Epithelial cell of esophagus (primary cell): ENCODE data around the gene TFDP1.

Source experiments
- DNase-seq: peaks from one replicate; pipeline ENCODE4 v3.0.0; 2010; ENCODE audit warnings: low read depth
- H3K4me3 ChIP-seq: 2 replicates; pipeline ENCODE4 v1.5.1; 2011; ENCODE audit warnings: mild to moderate bottlenecking, low read length, control low read depth
- TF ChIP-seq, protein P1 (sequence below): IDR thresholded peaks from 2 replicates; pipeline ENCODE4 v1.5.1; 2011; ENCODE audit warnings: low read depth, mild to moderate bottlenecking, low read length, control low read depth, inconsistent platforms; ENCODE audit not compliant: insufficient read depth; ENCODE audit errors: missing control alignments

TFDP1 gene

DNA sequence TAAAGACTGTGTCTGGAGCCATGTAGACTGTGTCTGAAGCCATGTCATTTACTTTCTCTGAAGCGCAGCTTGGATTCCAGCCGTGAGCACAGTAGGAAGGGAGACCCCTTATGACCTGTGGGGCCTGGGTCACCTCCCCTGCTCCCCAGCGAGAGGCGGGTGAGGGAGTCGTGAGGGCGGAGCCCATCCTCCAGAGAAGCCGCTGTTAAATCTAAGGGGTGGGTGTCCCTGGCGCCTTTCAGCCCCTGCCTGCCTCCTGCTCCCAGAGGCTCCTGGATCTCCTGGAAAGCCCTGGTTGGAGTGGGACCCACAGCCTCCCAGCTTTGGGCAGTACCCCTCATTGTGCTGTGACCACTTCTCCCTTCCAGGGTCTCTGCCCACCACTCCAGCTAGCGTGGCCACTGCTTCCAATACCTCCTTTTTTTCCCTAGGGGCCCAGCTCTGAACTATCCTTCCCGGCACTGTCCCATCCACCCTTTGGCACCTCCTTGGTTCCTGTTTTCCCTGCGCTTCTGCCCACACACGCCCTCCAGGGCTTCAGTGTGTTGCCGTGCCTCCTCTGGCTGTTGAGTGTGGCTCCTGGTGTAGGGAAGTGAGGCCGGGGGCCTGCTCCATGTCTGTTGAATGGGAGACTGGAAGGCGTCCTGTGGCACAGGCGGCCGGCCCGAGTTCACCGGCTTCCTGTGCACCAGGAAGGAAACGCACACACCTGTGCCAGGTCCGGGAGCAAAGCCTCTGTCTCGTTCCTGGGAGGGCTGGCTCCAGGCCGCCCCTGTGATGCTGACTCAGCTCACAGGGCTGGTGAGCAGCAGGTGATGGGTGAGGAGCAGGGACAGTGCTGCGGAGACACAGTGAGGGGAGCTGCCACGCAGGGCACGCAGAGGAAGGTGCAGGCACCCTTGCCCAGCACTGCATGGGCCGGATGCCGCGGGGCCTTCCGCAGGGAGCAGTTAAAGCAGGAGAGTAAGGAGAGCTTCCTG lies 44.0 kb downstream of the TFDP1 start:
- peak; percentile 42 for DNase-seq
- no peak overlapping the region for H3K4me3 ChIP-seq
- TF ChIP-seq, protein P1, sequence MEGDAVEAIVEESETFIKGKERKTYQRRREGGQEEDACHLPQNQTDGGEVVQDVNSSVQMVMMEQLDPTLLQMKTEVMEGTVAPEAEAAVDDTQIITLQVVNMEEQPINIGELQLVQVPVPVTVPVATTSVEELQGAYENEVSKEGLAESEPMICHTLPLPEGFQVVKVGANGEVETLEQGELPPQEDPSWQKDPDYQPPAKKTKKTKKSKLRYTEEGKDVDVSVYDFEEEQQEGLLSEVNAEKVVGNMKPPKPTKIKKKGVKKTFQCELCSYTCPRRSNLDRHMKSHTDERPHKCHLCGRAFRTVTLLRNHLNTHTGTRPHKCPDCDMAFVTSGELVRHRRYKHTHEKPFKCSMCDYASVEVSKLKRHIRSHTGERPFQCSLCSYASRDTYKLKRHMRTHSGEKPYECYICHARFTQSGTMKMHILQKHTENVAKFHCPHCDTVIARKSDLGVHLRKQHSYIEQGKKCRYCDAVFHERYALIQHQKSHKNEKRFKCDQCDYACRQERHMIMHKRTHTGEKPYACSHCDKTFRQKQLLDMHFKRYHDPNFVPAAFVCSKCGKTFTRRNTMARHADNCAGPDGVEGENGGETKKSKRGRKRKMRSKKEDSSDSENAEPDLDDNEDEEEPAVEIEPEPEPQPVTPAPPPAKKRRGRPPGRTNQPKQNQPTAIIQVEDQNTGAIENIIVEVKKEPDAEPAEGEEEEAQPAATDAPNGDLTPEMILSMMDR: no peak

DNA sequence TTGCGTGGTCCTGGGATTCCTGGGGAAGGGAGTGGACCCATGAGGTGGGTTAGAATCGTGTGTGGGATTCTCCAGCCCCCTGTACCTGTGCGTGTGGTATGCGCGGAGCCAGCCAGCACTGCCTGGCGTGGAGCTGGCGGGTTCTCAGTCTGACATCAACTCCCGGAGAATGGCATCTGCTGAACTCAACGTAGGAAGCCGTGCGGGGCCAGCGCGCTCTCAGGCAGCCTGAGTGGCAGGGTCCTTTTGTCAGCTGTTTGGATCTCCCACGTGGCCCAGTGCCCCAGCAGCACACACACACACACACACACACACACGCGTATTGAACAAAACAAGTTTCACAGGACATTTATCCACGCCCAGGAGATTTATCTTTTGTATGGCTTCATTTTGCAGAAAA lies 45.3 kb downstream of the TFDP1 start:
- DNase-seq: no peak
- TF ChIP-seq, protein P1: no peak
- no peak overlapping the region for H3K4me3 ChIP-seq

DNA sequence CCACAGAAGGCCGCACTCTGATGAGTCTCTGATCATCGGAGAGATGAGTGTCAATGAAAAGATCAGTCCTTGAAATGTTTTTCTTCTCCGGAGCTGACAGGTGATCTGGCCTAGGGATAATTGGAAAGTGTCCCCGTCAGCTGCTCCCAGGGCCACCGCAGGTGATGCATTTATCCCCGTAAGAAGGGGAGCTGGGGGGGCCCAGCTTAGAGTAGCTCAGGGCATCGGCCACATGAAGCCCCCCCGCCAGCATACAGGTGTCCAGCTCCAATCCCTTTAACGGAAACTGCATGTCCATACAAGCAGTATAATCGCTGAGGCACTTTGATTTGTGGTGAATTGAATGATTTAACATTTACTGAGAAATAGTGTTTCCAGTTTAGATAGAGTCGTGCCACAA lies 45.7 kb downstream of the TFDP1 start:
- DNase-seq: no peak
- TF ChIP-seq, protein P1: no peak

DNA sequence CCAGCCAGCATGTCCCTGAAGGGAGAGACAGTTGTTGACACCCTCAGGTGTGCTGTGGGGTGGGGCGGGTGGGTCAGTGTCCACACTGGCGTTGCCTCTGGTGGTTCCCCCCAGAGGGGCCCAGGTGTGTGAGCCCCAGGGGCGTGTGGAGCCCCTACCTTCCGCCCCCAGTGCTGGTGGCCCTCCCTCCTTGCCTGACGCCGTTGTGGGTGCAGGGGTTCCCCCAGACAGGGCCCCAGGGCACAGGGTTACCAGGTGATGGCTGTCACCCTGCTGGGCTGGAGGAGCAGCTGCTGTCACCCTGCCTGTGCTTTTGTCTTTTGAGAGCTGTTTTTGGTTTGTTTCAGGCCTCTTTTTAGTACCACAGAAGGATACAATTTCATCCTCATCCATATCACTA lies 46.3 kb downstream of the TFDP1 start:
- no peak for DNase-seq
- H3K4me3 ChIP-seq: no peak overlapping the region
- TF ChIP-seq, protein P1: no peak

More for the DNA sequence above, 45.7 kb downstream of the TFDP1 start:
- no peak overlapping the region for H3K4me3 ChIP-seq

DNA sequence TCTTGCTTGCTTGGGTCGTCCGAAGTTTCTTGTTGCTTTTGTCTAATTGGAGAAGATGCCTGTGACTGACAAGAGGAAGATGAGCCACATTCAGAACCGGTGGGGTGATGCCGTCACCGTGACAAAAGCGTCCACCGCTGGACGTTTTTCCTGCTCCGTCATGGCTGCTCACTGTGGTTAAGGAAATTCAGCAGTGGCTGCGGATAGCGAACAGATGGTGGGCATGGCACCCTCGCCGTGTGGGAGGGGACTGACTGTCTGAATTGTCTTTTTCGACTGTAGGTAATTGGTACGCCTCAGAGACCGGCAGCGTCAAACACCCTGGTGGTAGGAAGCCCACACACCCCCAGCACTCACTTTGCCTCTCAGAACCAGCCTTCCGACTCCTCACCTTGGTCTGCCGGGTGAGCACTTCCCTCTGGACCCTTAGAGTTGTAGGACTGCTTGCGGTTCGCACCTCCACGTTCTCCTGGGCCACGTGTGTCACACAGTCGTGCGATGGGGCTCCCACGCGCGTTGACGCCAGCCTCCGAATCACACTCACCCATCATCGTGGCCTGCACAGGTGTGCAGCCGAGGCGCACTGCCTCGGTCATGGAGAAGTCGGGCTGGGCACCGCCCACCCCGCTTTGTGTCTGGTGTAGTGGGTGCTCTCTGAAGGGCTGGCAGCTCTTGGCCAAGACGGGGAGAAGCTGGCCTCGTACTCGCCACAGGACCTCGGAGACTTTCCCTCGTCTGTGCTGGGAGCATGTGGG lies 47.0 kb downstream of the TFDP1 start:
- H3K4me3 ChIP-seq: no peak overlapping the region
- DNase-seq: no peak
- TF ChIP-seq, protein P1: no peak

DNA sequence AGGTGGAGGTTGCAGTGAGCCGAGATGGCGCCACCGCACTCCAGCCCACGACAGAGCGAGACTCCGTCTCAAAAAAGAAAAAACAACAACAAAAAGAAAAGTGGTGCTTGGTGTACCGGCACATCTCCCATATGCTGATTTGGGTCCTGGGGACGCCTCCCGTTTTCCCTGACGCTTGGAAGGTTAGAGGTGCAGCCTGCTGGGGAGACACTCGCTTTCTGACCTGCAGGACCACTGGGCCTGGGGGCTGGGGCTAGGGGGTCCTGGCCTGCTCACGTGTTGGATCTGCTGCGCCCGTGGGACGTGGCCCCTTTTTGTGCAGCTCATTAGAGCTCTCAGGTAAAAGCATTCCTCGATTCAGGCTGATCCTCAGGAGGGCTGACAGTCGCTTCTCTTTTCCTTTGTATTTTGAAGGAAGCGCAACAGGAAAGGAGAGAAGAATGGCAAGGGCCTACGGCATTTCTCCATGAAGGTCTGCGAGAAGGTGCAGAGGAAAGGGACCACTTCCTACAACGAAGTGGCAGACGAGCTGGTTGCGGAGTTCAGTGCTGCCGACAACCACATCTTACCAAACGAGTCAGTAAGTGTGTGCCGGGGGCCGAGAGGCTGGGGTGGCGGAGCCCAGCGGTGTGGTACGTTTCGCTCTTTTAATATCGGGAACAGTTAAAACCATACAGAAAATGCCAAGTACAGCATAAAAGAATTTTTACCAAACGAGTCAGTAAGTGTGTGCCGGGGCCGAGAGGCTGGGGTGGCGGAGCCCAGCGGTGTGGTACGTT lies 48.3 kb downstream of the TFDP1 start:
- H3K4me3 ChIP-seq: no peak overlapping the region
- TF ChIP-seq, protein P1: no peak
- DNase-seq: no peak
